SU-DHL-6 (cell line): ENCODE measurements around the gene BIRC3.

ENCODE experiments used
- CTCF ChIP-seq: fragments of 200-600 bp; sonication (generic); IDR thresholded peaks from one replicate; pipeline ENCODE4 v1.5.1; 2017; ENCODE audit warnings: antibody characterized with exemption, mild to moderate bottlenecking, low read length, moderate library complexity; ENCODE audit not compliant: insufficient read depth, poor library complexity, severe bottlenecking
- EZH2phosphoT487 ChIP-seq: fragments of 200-600 bp; sonication (generic), shearing (Covaris generic); conservative IDR thresholded peaks from 2 replicates; pipeline ENCODE4 v1.6.1; 2018; ENCODE audit warnings: mild to moderate bottlenecking, antibody characterized with exemption, low read length, moderate library complexity, mixed read lengths

GRCh38 chr11:102274628-102275027, 42.7 kb upstream of the BIRC3 start:
- no peak for TF ChIP-seq CTCF
- TF ChIP-seq EZH2phosphoT487 = no peak
